Suppressor macrophage treated with lipopolysaccharide for 4 hours (primary cell): ENCODE data around the gene ENTPD8.
A peak's percentile ranks its signal among the peaks of the same experiment; 100 is the strongest.
"Not testable (repeated sequence)": the region's sequence is repeated elsewhere in the genome, so short reads cannot be mapped to it uniquely, and the experiment has no call there.

Source experiments
- DNase-seq: peaks from one replicate; pipeline ENCODE4 v3.0.0-alpha.2; 2020

ENTPD8 gene

DNA sequence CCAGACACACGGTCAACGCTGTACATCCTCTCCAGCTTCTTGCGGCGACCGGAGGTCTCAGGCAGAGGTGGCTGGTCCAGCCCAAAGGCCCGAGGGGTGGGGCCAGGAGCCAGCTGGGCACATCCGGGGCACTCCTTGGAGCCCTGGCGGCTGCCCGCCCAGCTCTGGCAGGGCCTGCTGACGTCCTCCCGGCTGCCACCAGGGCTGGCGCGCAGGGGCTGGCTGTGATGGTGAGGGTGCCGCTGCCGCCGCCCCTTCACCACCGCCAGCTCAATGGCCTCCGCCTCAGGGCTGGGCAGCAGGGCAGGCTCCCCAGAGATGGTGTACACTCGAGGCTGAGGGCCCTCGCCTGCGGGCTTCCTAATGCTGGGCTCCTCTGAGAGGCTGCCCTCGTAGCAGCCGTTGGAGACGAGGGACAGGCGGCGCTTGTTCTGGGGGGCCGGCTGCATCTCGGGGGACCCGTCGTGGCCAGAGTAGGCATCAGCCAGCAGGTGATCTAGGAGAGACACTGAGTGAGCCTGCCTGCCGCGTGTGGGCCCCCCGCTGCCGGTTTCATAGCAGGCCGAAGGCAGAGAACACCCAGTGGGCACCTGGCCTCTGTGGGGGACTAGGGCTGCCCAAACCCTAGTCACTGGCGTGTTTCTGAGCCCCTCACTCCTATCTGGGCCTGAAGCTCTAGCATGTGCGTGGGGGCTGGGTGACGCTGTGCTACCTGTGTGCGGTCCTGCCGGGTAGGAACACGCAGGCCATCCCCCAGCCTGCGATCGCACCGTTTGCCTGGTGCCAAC is 16.4 kb upstream of the ENTPD8 start:
- no peak for DNase-seq

DNA sequence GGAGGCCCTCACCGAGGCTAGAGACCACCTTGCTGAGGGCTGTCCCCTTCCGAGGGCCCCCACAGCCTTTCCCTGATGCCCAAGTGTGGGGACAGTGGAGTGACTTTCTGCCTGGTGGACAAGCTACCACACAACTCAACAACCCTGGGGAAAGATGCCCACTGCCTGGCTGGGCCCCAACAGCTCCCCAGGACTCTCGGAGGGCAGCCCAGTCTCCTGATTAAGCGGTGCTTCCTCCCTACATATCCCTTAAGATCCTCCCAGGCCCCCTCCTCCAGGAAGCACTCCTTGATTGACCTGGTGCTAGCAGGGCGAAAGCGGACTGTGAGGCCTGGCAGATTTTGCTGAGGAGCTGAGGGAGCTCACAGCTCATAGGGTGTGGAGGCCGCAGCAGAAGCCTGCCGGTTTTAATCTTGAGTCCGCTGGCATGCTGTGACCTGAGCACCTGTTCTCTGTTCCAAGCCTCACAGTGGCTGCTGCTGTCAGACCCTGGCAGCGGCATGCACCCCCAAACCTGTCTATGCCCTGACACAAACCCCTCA is 15.8 kb upstream of the ENTPD8 start:
- no peak for DNase-seq

DNA sequence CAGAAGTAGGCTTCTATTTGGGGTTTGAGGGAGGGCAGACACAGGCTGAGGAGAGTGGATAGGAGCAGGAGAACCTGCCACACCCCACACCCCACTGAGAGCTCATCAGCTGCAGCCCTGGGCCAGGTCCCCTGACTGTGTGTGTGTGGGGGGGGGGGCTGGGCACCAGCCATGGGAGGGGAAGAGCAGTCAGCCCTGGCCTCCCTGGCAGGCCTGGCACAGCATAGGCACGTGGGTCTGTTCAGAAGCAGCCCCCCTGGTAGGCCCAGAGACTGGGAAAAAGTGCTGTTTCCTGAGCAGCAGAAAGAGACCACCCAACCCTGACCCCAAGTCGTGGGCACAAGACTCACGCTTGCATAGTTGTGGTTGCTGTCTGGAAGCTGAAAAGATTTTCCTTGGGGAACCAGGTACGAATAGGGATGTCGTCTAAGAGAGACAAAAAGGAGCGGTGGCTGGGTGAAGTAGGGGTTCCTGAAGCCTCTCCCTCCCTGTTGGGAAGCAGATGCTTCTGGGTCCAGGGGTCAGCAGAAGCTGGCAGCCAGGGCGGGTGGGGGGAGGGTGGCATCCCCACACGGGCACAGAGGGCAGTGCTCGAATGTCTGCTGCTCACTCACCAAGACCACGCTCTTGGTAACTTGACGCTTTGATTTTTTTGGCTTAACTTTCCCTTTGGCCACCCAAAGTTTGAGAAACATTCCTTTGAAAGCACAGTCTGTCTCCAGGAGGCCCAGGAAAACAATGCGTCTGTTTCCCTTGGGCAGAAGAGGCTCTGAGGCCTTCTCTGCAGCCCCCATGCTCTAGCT is 15.1 kb upstream of the ENTPD8 start:
- DNase-seq, result no peak

GRCh38 chr9:137455359-137455991 is 14.3 kb upstream of the ENTPD8 start:
- no peak for DNase-seq

- peak; percentile 14 for DNase-seq
Measured at GRCh38 chr9:137454597-137455358, 13.6 kb upstream of the ENTPD8 start.

DNA sequence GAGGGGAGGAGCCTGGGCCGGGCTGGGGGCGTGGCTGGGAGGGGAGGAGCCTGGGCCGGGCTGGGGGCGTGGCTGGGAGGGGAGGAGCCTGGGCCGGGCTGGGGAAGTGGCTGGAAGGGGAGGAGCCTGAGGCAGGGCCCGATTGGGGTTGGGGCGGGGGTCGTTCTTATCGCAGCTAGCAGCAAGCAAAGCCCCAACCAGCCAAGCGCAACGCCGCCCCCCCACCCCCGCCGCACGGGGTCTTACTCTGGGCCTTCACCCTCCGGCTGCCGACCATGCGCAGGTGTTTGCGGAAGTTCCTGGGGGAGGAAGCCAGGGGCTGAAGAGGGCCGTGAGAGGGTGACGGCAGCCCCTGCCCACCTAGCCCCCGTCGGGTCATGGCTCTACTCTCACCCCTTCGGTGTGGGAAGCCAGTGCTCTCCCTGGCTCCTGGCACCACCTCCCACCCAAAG is 13.0 kb upstream of the ENTPD8 start:
- DNase-seq, result peak; percentile 47

DNA sequence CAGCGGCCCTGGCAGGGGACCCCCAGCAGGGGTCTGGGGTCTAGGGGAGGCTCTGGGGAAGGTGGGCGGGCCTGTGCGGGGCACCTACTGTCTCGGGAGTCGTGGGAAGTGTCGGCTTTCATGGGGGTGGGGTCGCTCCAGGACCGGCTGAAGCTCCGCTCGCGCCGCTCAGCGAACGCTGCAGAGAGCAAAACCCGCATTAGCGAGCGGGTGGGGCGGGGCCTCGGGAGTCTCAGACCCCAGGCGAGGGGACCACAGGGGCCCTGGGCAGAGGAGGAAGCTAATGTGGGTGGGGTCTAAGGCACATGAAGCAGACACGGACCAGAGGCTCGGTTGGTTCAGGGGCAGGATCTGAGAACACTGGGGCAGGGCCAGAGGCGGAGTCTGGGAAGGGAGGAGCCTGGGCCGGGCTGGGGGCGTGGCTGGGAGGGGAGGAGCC is 12.5 kb upstream of the ENTPD8 start:
- peak; percentile 78 for DNase-seq

GRCh38 chr9:137452761-137453642 is 11.8 kb upstream of the ENTPD8 start:
- no peak for DNase-seq

DNA sequence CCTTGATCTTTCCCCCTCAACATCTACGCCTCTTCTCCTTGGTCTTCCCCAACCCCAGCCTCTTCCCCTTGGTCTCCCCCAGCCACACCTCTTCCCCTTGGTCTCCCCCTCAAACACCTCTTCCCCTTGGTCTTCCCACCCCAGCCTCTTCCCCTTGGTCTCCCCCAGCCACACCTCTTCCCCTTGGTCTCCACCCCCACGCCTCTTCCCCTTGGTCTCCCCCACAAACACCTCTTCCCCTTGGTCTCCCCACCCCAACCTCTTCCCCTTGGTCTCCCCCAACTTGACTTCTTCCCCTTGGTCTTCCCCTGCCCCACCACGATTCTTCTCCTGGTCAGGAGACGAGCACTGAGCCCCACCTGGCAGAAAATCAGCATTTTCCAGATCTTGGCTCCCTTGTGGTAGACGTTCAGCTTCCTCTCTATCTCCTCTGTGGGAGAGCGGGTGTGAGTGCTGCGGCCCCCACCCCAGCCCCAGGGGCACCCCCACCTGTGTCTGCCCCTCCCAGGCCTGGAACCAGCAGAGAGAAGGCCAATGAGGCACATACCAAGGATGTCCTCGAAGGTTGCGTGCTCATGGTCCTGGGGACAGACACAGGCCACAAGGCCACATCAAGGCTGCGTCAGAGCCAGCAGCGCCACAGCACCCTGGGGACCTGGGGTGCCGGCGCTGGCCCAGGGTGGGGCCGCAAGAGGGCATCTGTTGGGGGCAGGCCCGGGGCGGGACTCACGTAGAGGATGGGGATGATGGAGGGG is 11.0 kb upstream of the ENTPD8 start:
- no peak for DNase-seq

DNA sequence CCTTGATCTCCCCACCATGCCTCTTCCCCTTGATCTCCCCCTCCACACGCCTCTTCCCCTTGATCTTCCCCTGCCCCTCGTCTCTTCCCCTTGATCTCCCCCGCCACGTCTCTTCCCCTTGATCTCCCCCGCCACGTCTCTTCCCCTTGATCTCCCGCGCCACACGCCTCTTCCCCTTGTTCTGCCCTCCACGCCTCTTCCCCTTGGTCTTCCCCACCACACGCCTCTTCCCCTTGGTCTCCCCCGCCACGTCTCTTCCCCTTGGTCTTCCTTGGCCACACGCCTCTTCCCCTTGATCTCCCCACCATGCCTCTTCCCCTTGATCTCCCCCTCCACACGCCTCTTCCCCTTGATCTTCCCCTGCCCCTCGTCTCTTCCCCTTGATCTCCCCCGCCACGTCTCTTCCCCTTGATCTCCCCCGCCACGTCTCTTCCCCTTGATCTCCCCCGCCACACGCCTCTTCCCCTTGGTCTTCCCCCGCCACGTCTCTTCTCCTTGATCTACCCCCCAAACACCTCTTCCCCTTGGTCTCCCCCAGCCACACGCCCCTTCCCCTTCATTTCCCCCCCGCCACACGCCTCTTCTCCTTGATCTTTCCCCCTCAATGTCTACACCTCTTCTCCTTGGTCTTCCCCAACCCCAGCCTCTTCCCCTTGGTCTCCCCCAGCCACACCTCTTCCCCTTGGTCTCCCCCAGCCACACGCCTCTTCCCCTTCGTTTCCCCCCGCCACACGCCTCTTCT is 10.3 kb upstream of the ENTPD8 start:
- not testable (repeated sequence) for DNase-seq

- not testable (repeated sequence) for DNase-seq
Measured at GRCh38 chr9:137450539-137451222, 9.5 kb upstream of the ENTPD8 start.

- no peak for DNase-seq
Measured at GRCh38 chr9:137449931-137450538, 8.9 kb upstream of the ENTPD8 start.

GRCh38 chr9:137449081-137449844 is 8.1 kb upstream of the ENTPD8 start:
- DNase-seq, result no peak

- no peak for DNase-seq
Measured at GRCh38 chr9:137448602-137448962, 7.4 kb upstream of the ENTPD8 start.

- DNase-seq, result no peak
Measured at GRCh38 chr9:137447722-137448601, 6.8 kb upstream of the ENTPD8 start.

DNA sequence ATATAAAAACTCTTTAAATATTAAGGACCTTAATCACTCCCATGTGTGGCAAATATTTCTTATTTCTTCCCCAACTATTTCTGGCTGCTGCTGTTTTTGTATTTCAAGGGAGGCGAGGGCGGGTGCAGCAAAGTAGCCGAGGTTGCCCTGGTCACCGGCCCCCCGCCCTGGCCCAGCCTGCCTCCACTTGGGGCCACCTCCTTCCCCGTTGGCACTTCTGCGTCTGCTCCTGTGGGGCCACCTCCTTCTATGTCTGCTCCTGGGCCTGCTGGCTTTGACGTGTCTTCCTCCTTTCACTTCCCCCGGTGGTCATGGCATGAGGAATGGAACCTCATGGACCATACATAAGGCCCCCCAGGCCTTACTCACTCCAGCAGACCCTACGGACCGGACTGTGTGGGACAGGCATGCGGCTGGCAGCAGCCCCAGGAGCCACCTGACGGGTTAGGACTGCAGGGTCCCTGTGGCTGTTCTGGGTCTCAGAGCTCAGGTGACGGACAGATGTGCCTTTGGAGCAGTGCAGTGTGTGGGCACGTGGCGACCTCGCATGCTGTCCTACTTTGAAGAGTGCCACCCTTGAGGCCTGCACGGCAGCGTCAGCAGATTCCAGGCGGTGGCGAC is 5.8 kb upstream of the ENTPD8 start:
- peak; percentile 62 for DNase-seq
